Transverse colon (tissue), 4 donors: ENCODE measurements around the gene AKR1C4. TPM values are rescaled to one million over a fixed set of nuclear protein-coding genes. Genes with fewer than 3 reads are reported as not detected.
"Not testable (repeated sequence)": the region's sequence is repeated elsewhere in the genome, so short reads cannot be mapped to it uniquely, and the experiment has no call there.

Experiments
- DNase-seq: peaks from one replicate; pipeline ENCODE4 v3.0.0-alpha.2; 2019
- H3K27ac ChIP-seq, 4 donors: fragments of 200-600 bp; sonication (generic); 2 replicates each; pipeline ENCODE4 v1.5.1; 2016 to 2018; ENCODE audit warnings: inconsistent platforms in 4 of 4
- H3K27me3 ChIP-seq: fragments of 200-600 bp; sonication (generic); 2 replicates; pipeline ENCODE4 v1.5.1; 2017; ENCODE audit warnings: inconsistent platforms
- H3K36me3 ChIP-seq, 4 donors: fragments of 200-600 bp; sonication (generic); 2 replicates each; pipeline ENCODE4 v1.5.1; 2017 to 2019; ENCODE audit warnings: inconsistent platforms in 4 of 4
- H3K4me1 ChIP-seq, 4 donors: fragments of 200-600 bp; sonication (generic); 2 replicates each; pipeline ENCODE4 v1.5.1; 2017 to 2020; ENCODE audit warnings: inconsistent platforms in 4 of 4
- H3K4me3 ChIP-seq, 4 donors: fragments of 200-600 bp; sonication (generic); 1 replicate in 1 of 4; 2 replicates in 3 of 4; pipeline versions ENCODE4 v1.5.1 to v1.6.1; 2017 to 2019; ENCODE audit warnings: inconsistent platforms in 4 of 4
- H3K9me3 ChIP-seq, 2 donors: fragments of 200-600 bp; sonication (generic); 2 replicates each; pipeline ENCODE4 v1.5.1; 2017 to 2019; ENCODE audit warnings: inconsistent platforms in 2 of 2
- EP300 ChIP-seq: sonication (generic); formaldehyde crosslinking; IDR thresholded peaks from one replicate; pipeline ENCODE4 v1.6.1; 2017; ENCODE audit warnings: antibody characterized with exemption, low read depth
- POLR2A ChIP-seq: fragments of 450-650 bp; IDR thresholded peaks from one replicate; pipeline ENCODE4 v1.6.1; 2016; ENCODE audit warnings: antibody characterized with exemption, mild to moderate bottlenecking, moderate library complexity
- POLR2AphosphoS5 ChIP-seq, 3 donors: sonication (generic); formaldehyde crosslinking; IDR thresholded peaks; one replicate each; pipeline ENCODE4 v1.6.1; 2016; ENCODE audit warnings: antibody characterized with exemption in 3 of 3
- WGBS, 2 donors: methylation state at CpG; one replicate each; pipeline ENCODE4 v1.1.5; 2018; ENCODE audit warnings: low coverage in 1 of 2; 5-methylcytosine and 5-hydroxymethylcytosine counted together
- in situ Hi-C, 4 donors: fragments of 200-750 bp; cut with MboI; loops; one replicate each; pipeline versions ENCODE4 v1.15.0 to v1.15.1; 2017; ENCODE audit warnings: low sequenced_read_pairs in 3 of 4, low pct_ligation_motif_present in 1 of 4, low pct_unique_long_range_greater_than_20kb in 1 of 4
- intact Hi-C: fragments of 100-400 bp; cut with DNase I; formaldehyde crosslinking; loops from one replicate; pipeline ENCODE4 v1.15.1; 2023; ENCODE audit warnings: low total_unique reads
- total RNA-seq, 4 donors: library from RNA; depleted of rRNA; stranded (reverse); fragments of >200 nt; gene quantifications; one replicate each; pipeline ENCODE4 v1.1.0, GENCODE V29; 2016
- TF ChIP-seq, protein P1 (sequence below), 5 experiments: fragments of 200-600 bp in 3 of 5; fragments of 450-650 bp in 2 of 5; sonication (generic) in 3 of 5; IDR thresholded peaks; 1 replicate in 2 of 5; 2 replicates in 3 of 5; pipeline ENCODE4 v1.5.1; 2016 to 2017; ENCODE audit warnings: antibody characterized with exemption in 5 of 5, inconsistent platforms in 3 of 5, mild to moderate bottlenecking in 2 of 5, moderate library complexity in 1 of 5

AKR1C4 gene
- total RNA-seq, 4 donors from 2014 or later: not detected

DNA sequence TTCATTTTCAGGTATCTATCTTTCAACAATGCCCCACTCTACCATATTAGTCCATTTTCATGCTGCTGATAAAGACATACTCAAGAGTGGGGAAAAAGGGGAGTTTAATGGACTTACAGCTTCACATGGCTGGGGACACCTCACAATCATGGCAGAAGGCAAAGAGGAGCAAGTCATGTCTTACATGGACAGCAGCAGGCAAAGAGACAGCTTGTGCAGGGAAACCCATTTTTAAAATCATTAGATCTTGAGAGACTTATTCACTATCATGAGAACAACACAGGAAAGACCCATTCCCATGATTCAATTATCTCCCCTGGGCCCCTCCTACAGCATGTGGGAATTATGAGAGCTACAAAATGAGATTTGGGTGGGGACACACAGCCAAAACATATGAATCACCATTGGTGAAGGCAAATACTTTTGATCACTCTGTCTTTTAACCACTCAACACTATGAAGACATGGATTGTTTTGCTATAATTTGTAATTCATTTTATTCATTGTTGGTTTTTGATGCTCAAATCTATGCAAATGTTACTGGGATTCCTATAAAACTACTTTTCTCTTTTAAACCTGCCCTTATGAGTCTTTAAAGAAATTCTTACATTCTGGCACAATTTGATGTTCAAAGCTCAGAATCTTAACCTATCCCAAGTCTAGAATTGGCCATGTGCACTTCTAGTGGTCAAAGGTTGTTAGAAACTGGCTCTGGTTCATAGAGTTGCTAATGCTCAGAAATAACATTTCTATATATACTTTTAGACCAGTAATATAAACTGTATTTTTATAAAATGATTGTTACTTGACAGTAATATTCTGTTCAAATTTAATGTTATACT lies 15.3 kb downstream of the AKR1C4 start:
- no peaks in the 10 kb centered on the region for H3K9me3 ChIP-seq
- H3K36me3 ChIP-seq: no peaks in the 10 kb centered on the region
- no peaks in the 10 kb centered on the region for H3K4me1 ChIP-seq
- no peaks in the 10 kb centered on the region for H3K27me3 ChIP-seq
- no peak overlapping the region for H3K27ac ChIP-seq
- TF ChIP-seq, protein P1, sequence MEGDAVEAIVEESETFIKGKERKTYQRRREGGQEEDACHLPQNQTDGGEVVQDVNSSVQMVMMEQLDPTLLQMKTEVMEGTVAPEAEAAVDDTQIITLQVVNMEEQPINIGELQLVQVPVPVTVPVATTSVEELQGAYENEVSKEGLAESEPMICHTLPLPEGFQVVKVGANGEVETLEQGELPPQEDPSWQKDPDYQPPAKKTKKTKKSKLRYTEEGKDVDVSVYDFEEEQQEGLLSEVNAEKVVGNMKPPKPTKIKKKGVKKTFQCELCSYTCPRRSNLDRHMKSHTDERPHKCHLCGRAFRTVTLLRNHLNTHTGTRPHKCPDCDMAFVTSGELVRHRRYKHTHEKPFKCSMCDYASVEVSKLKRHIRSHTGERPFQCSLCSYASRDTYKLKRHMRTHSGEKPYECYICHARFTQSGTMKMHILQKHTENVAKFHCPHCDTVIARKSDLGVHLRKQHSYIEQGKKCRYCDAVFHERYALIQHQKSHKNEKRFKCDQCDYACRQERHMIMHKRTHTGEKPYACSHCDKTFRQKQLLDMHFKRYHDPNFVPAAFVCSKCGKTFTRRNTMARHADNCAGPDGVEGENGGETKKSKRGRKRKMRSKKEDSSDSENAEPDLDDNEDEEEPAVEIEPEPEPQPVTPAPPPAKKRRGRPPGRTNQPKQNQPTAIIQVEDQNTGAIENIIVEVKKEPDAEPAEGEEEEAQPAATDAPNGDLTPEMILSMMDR (IDR thresholded peaks at IDR 0.05): no peak
- no peak for TF ChIP-seq EP300
- no peak for TF ChIP-seq POLR2AphosphoS5 (IDR thresholded peaks at IDR 0.05)
- TF ChIP-seq POLR2A: no peak
- DNase-seq: no peak
- intact Hi-C loops (no loop called here), in situ Hi-C loops (no loop called here)
- no peak overlapping the region for H3K4me3 ChIP-seq

DNA sequence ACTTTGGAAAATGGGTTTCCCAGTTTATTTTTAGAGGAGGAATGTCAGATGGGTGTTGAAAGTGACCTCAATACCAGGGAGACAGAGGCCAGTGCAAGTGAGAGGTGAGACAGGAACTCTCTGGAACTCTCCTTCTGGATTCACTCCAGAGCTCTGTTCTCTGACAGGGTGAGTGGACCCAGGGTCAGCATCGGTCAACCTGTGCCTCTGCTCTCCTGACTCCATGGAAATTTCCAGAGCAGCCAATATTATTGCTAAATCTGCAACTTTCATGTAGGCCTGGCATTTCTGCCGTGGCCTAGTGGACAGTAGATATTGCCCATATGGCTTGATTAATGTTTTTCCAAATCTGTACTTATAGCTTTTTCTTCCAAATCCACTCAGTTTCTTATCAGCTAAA lies 20.2 kb downstream of the AKR1C4 start:
- intact Hi-C loops (no loop called here), in situ Hi-C loops (no loop called here)
- Histone ChIP-seq H3K9me3 (no peaks in the 10 kb centered on the region), H3K36me3 (no peaks in the 10 kb centered on the region), H3K27me3 (no peaks in the 10 kb centered on the region), H3K27ac (no peak overlapping the region), H3K4me1 (no peaks in the 10 kb centered on the region), H3K4me3 (no peak overlapping the region)
- DNase-seq: no peak
- TF ChIP-seq EP300 (no peak), POLR2AphosphoS5 (IDR thresholded peaks at IDR 0.05) (no peak)
- WGBS, 2 donors: 33 to 40% methylated on average over 2 of the region's 2 CpGs

GRCh38 chr10:5219262-5219661 lies 22.6 kb downstream of the AKR1C4 start:
- in situ Hi-C loops: no loop called here
- Histone ChIP-seq H3K4me3 (no peak overlapping the region), H3K4me1 (no peaks in the 10 kb centered on the region), H3K27me3 (no peaks in the 10 kb centered on the region), H3K9me3 (no peaks in the 10 kb centered on the region), H3K27ac (no peak overlapping the region), H3K36me3 (no peaks in the 10 kb centered on the region)
- no peak for DNase-seq
- 33 to 69% methylated on average over 1 to 3 of the region's 3 CpGs for WGBS, 2 donors
- intact Hi-C loops: no loop called here
- no peak for TF ChIP-seq EP300
- TF ChIP-seq POLR2AphosphoS5 (IDR thresholded peaks at IDR 0.05): no peak
- TF ChIP-seq, protein P1 (IDR thresholded peaks at IDR 0.05): no peak
- no peak for TF ChIP-seq POLR2A

- in situ Hi-C loops, DNase-seq, H3K27me3 ChIP-seq, H3K9me3 ChIP-seq, H3K4me3 ChIP-seq, H3K4me1 ChIP-seq, H3K36me3 ChIP-seq, intact Hi-C loops, H3K27ac ChIP-seq: not testable (repeated sequence)
- whole genome bisulfite sequencing, 2 donors: 86% methylated on average over 5 of the region's 7 CpGs; no CpG with 5 or more reads in 1 of the 2 donors
Measured at GRCh38 chr10:5222942-5223341, 26.3 kb downstream of the AKR1C4 start.

- no peak for DNase-seq
- no peak overlapping the region for H3K4me3 ChIP-seq
- peaks cover 0 to 6% (median 0%) of the 10 kb centered on the region in 4 donors for H3K4me1 ChIP-seq
- H3K36me3 ChIP-seq: no peaks in the 10 kb centered on the region
- 80% methylated on average over 7 to 8 of the region's 8 CpGs for WGBS, 2 donors
- no peak for TF ChIP-seq POLR2A
- TF ChIP-seq POLR2AphosphoS5 (IDR thresholded peaks at IDR 0.05): no peak
- TF ChIP-seq, protein P1 (IDR thresholded peaks at IDR 0.05): no peak
- TF ChIP-seq EP300: no peak
- no peaks in the 10 kb centered on the region for H3K9me3 ChIP-seq
- in situ Hi-C loops (no loop called here), intact Hi-C loops (no loop called here)
- H3K27me3 ChIP-seq: no peaks in the 10 kb centered on the region
- H3K27ac ChIP-seq: no peak overlapping the region
Measured at GRCh38 chr10:5229019-5229418, 32.4 kb downstream of the AKR1C4 start.
